Measurements from ENCODE around the gene SPOCK2. TPM values are rescaled to one million over a fixed set of nuclear protein-coding genes. Genes with fewer than 3 reads are reported as not detected.

Gene SPOCK2
- total and polyA plus RNA-seq, 2 of the 13 experiments (the other 11 are each of a cell fraction or from before 2014, with no cell fraction given) = 8.6 to 30.6 TPM

- Histone ChIP-seq H3K9ac (ENCODE audit: insufficient read depth, low read depth, low read length) (peak overlapping the region; percentile 9; the same call in 1 of the 2 replicates), H3K9me3 (ENCODE audit: low read length) (no peaks in the 10 kb centered on the region), H3K79me2 (ENCODE audit: insufficient read depth, low read length) (no peaks in the 10 kb centered on the region), H3K27ac (ENCODE audit: extremely low read length, insufficient read depth, low read length) (peak overlapping the region; percentile 48), H3K27me3 (ENCODE audit: control insufficient read depth in 1 of 2, insufficient read depth in 2 of 2, low read length in 2 of 2) (peaks cover 0 to 6% of the 10 kb centered on the region in 2 experiments; a peak in 1 of 5 replicates), H3K4me2 (ENCODE audit: low read depth, low read length) (peak overlapping the region; percentile 85), H4K20me1 (ENCODE audit: insufficient read depth, low read length) (no peaks in the 10 kb centered on the region), H2AFZ (ENCODE audit: low read length) (no peak overlapping the region), H3K4me3 (replicated peaks in 1 of 3; ENCODE audit: insufficient read depth in 1 of 3, low read depth in 2 of 3, low read length in 3 of 3) (peak overlapping the region in 1 of 3 experiments; percentile 60; a peak in 2 of 6 replicates), H3K4me1 (ENCODE audit: insufficient read depth, low read length) (peaks cover 60% of the 10 kb centered on the region), H3K36me3 (replicated peaks in 1 of 2; ENCODE audit: control insufficient read depth in 1 of 2, insufficient read depth in 2 of 2, low read length in 2 of 2) (no peaks in the 10 kb centered on the region)
- intact Hi-C loops (cut with micrococcal nuclease; ENCODE audit: unreplicated experiment) (no loop called here), in situ Hi-C loops (cut with HindIII; ENCODE audit: extremely low pct_ligation_motif_present, low pct_unique_long_range_greater_than_20kb) (no loop called here)
- DNase-seq (ENCODE audit: low spot score) (no peak), FAIRE-seq (no peak), ATAC-seq (peak; percentile 33)
- TF ChIP-seq ZNF549 (CRISPR knock-in tag; IDR thresholded peaks at IDR 0.05) (no peak), ZFP41 (CRISPR knock-in tag; IDR thresholded peaks at IDR 0.05; ENCODE audit: borderline replicate concordance) (0 out of 2 replicates have a peak, but pooled peaks have one; percentile 66), ZNF83 (CRISPR knock-in tag; IDR thresholded peaks at IDR 0.05; ENCODE audit: borderline replicate concordance) (0 out of 2 replicates have a peak, but pooled peaks have one; percentile 52), ZNF30 (CRISPR knock-in tag; IDR thresholded peaks at IDR 0.05) (no peak), MTA1 (CRISPR knock-in tag; IDR thresholded peaks at IDR 0.05; ENCODE audit: borderline replicate concordance) (0 out of 2 replicates have a peak, but pooled peaks have one; percentile 38), TCF12 (IDR thresholded peaks at IDR 0.05) (no peak), TCF12 (CRISPR knock-in tag; IDR thresholded peaks at IDR 0.05) (0 out of 2 replicates have a peak, but pooled peaks have one; percentile 10)
- 89% methylated on average over 8 of the region's 11 CpGs for WGBS (ENCODE audit: low lambda C conversion rate)
- CTCF ChIA-PET (ENCODE audit: low intra/inter-chr PET ratio, low total read pairs) = no interaction called here
- POLR2A ChIA-PET = interaction anchor here (0.6 to 1.2 kb wide), 3 partner anchors 14 to 205 kb away, joined by 3 to 4 read pairs (median 3); no protein-coding TSS in a partner anchor
- TSS peak; percentile 53 for BruUV-seq (replicated peaks)
These were observed 20.1 kb downstream of the SPOCK2 start for GRCh38 chr10:72068126-72068765.

Measured in HepG2 (cell line).